PFSK-1 (cell line): ENCODE data around the gene ATP10A.

Experiments
- FOXP2 ChIP-seq: optimal IDR thresholded peaks from 2 replicates; pipeline ENCODE3; 2011; ENCODE audit warnings: borderline replicate concordance, control low read depth, inconsistent platforms; ENCODE audit not compliant: insufficient read depth; ENCODE audit errors: extremely low read length, extremely low read depth
- POLR2AphosphoS5 ChIP-seq: IDR thresholded peaks from 2 replicates; pipeline ENCODE4 v1.6.1; 2012; ENCODE audit warnings: low read depth, mild to moderate bottlenecking, control low read depth, low read length, moderate library complexity
- SIN3A ChIP-seq: IDR thresholded peaks from 2 replicates; pipeline ENCODE4 v1.6.1; 2012; ENCODE audit warnings: mild to moderate bottlenecking, low read length, moderate library complexity, borderline replicate concordance; ENCODE audit not compliant: insufficient read depth
- TAF1 ChIP-seq: IDR thresholded peaks from 2 replicates; pipeline ENCODE4 v1.6.1; 2012; ENCODE audit warnings: low read length, control low read depth, borderline replicate concordance; ENCODE audit not compliant: insufficient read depth
- TF ChIP-seq, protein P1 (sequence below), 2 experiments: IDR thresholded peaks; 2 replicates each; pipeline versions ENCODE4 v1.6.1 to v1.8.0; 2011 to 2012; ENCODE audit warnings: low read depth in 2 of 2, low read length in 2 of 2, control low read depth in 1 of 2, inconsistent platforms in 1 of 2, mild to moderate bottlenecking in 1 of 2, moderate library complexity in 1 of 2; ENCODE audit not compliant: insufficient read depth in 1 of 2

ATP10A gene

DNA sequence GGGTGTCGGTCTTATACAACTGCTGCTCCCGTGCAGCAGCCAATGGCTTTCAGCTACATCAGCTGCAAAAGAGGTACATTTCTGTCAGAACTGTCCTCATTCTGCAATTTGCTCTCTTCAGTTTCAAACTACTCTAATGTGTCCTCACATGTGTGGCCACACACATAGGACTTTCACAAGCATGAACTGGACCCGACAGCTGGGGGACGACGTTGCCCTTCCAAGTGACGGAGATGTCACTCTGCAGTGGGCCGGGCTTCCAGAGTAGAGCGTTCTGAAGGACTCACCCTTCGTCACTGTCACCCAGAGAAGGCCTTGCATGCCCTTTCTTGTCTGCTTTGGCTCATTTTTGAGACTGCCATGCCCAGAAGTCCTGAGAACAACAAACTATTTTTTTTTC lies 189.8 kb downstream of the ATP10A start:
- TF ChIP-seq FOXP2 (no peak), SIN3A (no peak), TAF1 (no peak), POLR2AphosphoS5 (no peak)
- TF ChIP-seq, protein P1, sequence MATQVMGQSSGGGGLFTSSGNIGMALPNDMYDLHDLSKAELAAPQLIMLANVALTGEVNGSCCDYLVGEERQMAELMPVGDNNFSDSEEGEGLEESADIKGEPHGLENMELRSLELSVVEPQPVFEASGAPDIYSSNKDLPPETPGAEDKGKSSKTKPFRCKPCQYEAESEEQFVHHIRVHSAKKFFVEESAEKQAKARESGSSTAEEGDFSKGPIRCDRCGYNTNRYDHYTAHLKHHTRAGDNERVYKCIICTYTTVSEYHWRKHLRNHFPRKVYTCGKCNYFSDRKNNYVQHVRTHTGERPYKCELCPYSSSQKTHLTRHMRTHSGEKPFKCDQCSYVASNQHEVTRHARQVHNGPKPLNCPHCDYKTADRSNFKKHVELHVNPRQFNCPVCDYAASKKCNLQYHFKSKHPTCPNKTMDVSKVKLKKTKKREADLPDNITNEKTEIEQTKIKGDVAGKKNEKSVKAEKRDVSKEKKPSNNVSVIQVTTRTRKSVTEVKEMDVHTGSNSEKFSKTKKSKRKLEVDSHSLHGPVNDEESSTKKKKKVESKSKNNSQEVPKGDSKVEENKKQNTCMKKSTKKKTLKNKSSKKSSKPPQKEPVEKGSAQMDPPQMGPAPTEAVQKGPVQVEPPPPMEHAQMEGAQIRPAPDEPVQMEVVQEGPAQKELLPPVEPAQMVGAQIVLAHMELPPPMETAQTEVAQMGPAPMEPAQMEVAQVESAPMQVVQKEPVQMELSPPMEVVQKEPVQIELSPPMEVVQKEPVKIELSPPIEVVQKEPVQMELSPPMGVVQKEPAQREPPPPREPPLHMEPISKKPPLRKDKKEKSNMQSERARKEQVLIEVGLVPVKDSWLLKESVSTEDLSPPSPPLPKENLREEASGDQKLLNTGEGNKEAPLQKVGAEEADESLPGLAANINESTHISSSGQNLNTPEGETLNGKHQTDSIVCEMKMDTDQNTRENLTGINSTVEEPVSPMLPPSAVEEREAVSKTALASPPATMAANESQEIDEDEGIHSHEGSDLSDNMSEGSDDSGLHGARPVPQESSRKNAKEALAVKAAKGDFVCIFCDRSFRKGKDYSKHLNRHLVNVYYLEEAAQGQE (IDR thresholded peaks at IDR 0.05; ENCODE audit: insufficient read depth in 1 of 2, low read depth in 2 of 2, low read length in 2 of 2) = no peak

DNA sequence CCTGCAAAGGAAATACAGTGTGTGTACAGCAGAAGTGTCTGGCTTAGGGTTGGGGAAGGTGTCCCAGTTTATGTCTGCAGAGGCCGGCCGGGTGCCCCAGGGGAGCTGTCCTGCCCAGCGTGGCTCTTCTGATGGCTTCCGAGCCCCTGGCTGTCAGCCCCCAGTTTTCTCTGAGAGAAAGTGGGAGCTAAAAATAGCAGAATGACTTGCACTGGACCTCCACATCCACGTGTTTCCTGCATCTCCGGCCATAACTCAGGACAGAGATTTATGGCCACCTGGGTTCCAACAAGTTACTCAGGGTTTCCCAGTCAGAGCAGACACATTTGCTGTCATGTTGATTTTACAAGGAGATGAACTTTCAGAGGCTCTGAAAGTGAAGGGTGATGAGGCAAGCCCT lies 192.0 kb downstream of the ATP10A start:
- TF ChIP-seq TAF1 (no peak), POLR2AphosphoS5 (no peak), SIN3A (no peak), FOXP2 (no peak)
- TF ChIP-seq, protein P1 (IDR thresholded peaks at IDR 0.05; ENCODE audit: insufficient read depth in 1 of 2, low read depth in 2 of 2, low read length in 2 of 2) = no peak

DNA sequence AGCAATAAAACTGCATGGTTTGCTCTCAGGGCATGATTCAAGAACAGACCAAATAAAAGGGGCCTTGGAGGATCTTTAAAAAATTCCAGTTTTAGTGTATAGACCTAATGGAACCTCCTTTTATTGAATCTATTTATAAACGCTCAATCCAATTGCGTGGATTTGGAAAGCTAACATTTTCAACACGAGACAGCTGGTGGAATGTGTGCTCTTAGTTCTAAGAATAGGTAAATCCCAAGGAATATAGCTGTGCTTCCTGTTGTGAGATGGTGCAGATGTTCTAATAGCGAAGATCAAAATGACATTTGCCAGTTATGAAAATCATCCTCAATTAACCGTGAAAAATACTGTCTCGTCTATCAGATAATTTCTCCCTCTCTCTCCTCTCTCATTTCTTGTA lies 192.5 kb downstream of the ATP10A start:
- TF ChIP-seq SIN3A = no peak
- no peak for TF ChIP-seq FOXP2
- no peak for TF ChIP-seq POLR2AphosphoS5

DNA sequence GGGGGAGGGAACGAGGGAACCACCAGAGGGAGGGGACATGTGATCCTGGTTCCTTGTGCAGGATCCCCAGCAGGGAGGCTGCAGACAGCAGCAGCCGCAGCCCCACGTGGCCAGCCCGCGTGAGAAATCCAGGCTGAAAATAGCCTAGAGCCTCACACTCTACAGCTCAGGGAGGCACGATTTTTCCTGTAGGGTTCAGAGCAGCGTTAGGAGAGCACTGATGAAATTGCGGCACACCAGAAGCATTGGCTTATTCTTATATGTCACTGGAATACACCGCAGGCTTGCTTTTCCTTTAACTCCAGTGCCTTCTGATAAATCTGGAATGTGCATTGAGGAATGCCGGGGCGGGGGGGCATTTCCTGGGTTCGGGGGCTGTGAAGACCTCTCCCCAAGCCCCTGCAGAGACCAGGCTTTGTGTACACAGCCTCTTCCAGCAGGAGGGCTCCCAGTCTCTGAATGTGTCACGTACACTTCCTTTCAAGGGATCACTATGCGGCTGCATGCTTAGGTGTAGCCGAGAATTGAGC lies 193.0 kb downstream of the ATP10A start:
- TF ChIP-seq TAF1 (no peak), FOXP2 (no peak), POLR2AphosphoS5 (no peak), SIN3A (no peak)
- TF ChIP-seq, protein P1 (IDR thresholded peaks at IDR 0.05; ENCODE audit: insufficient read depth in 1 of 2, low read depth in 2 of 2, low read length in 2 of 2) = no peak

DNA sequence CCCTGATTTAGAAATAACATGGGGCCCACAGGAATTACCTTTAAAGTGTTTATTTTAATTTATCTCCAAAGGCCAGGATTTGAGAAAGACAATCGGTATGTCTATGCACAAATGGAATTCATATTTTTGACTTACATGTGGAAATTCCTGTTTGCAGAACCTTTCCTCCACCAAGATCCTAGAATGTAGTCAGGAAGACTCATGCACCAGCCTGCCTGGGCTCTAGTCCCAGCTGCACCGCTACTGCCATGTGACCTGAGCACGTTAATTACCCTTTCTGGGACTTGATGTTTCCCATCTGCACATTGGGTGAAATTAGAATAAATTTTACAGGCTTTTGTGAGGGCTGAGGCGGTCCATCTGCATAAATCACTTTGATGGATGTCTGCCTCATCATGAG lies 194.2 kb downstream of the ATP10A start:
- no peak for TF ChIP-seq SIN3A
- TF ChIP-seq POLR2AphosphoS5 = no peak
- no peak for TF ChIP-seq FOXP2
- no peak for TF ChIP-seq TAF1
- TF ChIP-seq, protein P1 (IDR thresholded peaks at IDR 0.05; ENCODE audit: insufficient read depth in 1 of 2, low read depth in 2 of 2, low read length in 2 of 2) = no peak
